Measurements from ENCODE around the gene SLF2. TPM values are rescaled to one million over a fixed set of nuclear protein-coding genes. Genes with fewer than 3 reads are reported as not detected.
"Not testable (repeated sequence)": the region's sequence is repeated elsewhere in the genome, so short reads cannot be mapped to it uniquely, and the experiment has no call there.

The SLF2 gene
- total RNA-seq, 2 donors from 2014 or later = 47.4 to 52.6 TPM

GRCh38 chr10:100885611-100886010 lies 27.2 kb upstream of the SLF2 start:
- not testable (repeated sequence) for DNase-seq, H3K27ac Mint-ChIP-seq

DNA sequence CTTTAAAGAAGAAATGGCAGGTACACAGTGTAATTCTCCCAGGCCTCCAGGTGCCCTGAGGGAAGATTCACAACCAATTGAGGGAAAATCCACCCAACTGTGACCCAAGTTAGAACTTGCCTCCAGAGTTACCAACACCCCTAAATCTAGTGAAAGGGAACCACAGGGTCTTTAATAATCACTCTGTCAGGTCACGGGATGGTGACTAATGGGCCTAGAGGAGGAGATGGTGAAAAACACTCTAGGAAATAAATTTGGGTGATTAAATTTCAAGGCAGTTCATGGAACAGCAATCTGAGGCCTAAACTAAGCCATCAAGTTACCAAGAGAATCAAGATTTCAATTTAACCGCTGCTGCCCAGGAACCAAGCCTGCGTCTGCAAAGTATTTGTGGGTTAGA lies 26.7 kb upstream of the SLF2 start:
- no peak overlapping the region for H3K27ac Mint-ChIP-seq
- H3K36me3 Mint-ChIP-seq (ENCODE audit: insufficient read depth in 2 of 2) = no peaks in the 10 kb centered on the region
- H3K9me3 Mint-ChIP-seq = no peaks in the 10 kb centered on the region
- DNase-seq (no peak), ATAC-seq (replicated peaks in 1 of 2) (no peak)
- no peaks in the 10 kb centered on the region for H3K4me1 Mint-ChIP-seq (ENCODE audit: low read depth)
- H3K4me3 Mint-ChIP-seq = no peak overlapping the region
- H3K27me3 Mint-ChIP-seq (ENCODE audit: low read depth) = peaks cover 24% of the 10 kb centered on the region

More at GRCh38 chr10:100885611-100886010, 27.2 kb upstream of the SLF2 start:
- not testable (repeated sequence) for H3K36me3 Mint-ChIP-seq (ENCODE audit: insufficient read depth in 2 of 2); H3K4me1 Mint-ChIP-seq (ENCODE audit: low read depth); ATAC-seq (replicated peaks in 1 of 2); H3K4me3 Mint-ChIP-seq; H3K9me3 Mint-ChIP-seq
- peaks cover 21% of the 10 kb centered on the region for H3K27me3 Mint-ChIP-seq (ENCODE audit: low read depth)

DNA sequence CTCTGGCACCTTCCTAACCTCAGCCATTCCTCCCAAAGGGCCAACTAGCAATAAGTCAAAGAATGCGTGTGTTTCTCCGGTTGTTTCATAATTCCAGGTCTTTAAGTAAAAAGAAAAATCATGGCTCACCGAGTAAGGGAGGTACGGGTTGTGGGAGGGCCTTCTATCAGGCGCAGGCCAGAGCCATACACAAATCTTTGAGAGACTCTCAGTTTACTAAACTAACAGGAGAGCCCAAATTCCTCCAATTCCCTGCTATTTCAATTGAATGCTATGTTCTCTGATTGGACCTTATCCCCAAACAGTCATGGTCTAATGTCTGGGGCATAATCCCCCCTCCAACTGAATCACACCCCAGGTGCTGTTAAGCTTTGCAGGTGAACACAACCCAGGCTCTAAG lies 26.2 kb upstream of the SLF2 start:
- DNase-seq = no peak
- no peaks in the 10 kb centered on the region for H3K36me3 Mint-ChIP-seq (ENCODE audit: insufficient read depth in 2 of 2)
- no peaks in the 10 kb centered on the region for H3K4me1 Mint-ChIP-seq (ENCODE audit: low read depth)
- H3K27ac Mint-ChIP-seq = no peak overlapping the region
- ATAC-seq (replicated peaks in 1 of 2) = no peak
- peaks cover 27% of the 10 kb centered on the region for H3K27me3 Mint-ChIP-seq (ENCODE audit: low read depth)
- H3K4me3 Mint-ChIP-seq = no peak overlapping the region
- H3K9me3 Mint-ChIP-seq = no peaks in the 10 kb centered on the region

DNA sequence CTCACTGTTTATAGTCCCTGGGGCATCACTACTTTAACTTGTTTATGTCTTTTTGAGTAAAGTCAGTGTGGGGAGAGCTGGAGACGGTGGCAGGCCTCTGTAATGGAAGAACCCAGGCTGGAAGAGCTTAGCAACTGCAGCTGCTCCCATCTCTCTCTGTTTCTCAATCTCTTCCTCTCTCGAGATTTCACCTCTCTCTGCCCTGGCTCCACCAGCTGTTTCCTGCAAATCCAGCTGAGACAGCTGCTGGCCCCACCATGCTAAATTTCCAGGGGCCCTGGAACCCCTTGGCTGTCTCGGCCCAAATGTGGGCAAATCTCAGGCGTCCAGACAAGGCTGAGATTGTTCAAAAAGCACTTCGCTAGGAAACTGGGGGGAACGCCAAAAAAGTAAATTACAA lies 25.8 kb upstream of the SLF2 start:
- H3K4me3 Mint-ChIP-seq = no peak overlapping the region
- H3K27ac Mint-ChIP-seq = no peak overlapping the region
- DNase-seq = no peak
- peaks cover 30% of the 10 kb centered on the region for H3K27me3 Mint-ChIP-seq (ENCODE audit: low read depth)
- H3K36me3 Mint-ChIP-seq (ENCODE audit: insufficient read depth in 2 of 2) = no peaks in the 10 kb centered on the region
- ATAC-seq (replicated peaks in 1 of 2) = no peak
- H3K4me1 Mint-ChIP-seq (ENCODE audit: low read depth) = no peaks in the 10 kb centered on the region
- H3K9me3 Mint-ChIP-seq = no peaks in the 10 kb centered on the region

DNA sequence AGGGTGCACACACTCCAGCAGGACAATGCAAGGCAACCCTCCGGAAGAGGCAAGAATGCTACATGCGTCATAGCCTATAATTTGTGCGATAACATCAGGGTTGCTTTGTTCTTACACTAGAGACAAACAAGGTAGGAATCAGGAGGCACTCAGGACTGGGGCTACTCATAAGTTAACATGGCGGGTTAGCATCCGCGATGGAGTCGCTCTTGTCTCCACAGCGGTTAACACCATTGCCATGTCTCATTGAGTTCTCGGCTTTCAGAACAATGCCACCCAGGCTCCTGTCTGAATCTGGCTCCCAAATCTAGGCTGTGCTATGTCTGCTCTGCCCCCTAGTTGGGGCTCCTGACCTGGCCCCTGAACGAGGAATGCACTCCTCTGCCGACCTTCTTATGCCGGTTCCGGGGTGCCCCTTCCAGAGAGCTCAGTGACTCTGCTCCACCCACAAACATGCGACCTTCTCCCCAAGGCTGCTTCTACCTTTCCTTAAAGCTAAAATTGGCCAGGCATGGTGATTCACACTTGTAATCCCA lies 24.9 kb upstream of the SLF2 start:
- H3K27me3 Mint-ChIP-seq (ENCODE audit: low read depth) = peaks cover 30% of the 10 kb centered on the region
- no peak overlapping the region for H3K4me3 Mint-ChIP-seq
- H3K36me3 Mint-ChIP-seq (ENCODE audit: insufficient read depth in 2 of 2) = no peaks in the 10 kb centered on the region
- DNase-seq (no peak), ATAC-seq (replicated peaks in 1 of 2) (no peak)
- H3K27ac Mint-ChIP-seq = no peak overlapping the region
- no peaks in the 10 kb centered on the region for H3K4me1 Mint-ChIP-seq (ENCODE audit: low read depth)
- H3K9me3 Mint-ChIP-seq = no peaks in the 10 kb centered on the region

DNA sequence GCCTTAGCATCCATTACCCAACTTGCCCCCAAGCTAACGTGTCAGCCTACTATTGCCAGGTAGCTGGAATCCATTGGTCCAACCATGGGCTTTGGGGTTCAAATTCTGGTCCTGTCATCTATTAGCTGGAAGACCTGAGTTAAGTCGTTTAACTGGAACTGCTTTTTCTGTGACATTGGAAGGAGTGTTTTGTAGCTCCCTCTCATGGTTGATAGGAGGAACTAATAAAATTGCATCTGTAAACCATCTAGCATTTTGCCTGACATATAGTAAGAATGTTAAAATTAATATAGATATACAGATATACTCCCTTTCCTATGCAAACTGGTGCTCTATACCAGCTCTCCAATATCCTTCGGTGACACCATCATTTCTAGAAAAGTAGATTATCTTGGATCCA lies 23.8 kb upstream of the SLF2 start:
- peaks cover 30% of the 10 kb centered on the region for H3K27me3 Mint-ChIP-seq (ENCODE audit: low read depth)
- ATAC-seq (replicated peaks in 1 of 2) = no peak
- no peak overlapping the region for H3K4me3 Mint-ChIP-seq
- DNase-seq = no peak
- no peak overlapping the region for H3K27ac Mint-ChIP-seq
- no peaks in the 10 kb centered on the region for H3K9me3 Mint-ChIP-seq
- H3K4me1 Mint-ChIP-seq (ENCODE audit: low read depth) = no peaks in the 10 kb centered on the region
- no peaks in the 10 kb centered on the region for H3K36me3 Mint-ChIP-seq (ENCODE audit: insufficient read depth in 2 of 2)

DNA sequence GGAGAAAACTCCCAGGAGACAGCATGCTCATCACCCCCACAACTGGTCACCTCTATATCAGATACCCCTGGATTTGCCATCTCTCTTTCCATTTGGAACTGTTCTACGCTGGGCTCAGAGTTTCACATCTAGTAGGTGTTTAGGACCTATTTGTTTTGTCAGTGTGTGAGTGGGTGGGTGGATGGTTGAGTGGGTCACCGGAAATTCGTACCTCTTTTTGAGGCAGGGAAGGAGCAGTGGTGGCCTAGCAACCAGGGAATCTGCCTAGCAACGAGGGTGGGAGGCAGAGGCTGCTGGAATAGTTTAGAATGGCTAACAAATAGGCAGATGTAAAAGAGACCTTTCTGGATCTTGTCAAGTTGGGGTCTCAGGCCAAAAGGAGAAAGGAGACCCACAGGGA lies 23.2 kb upstream of the SLF2 start:
- DNase-seq (no peak), ATAC-seq (replicated peaks in 1 of 2) (no peak)
- no peaks in the 10 kb centered on the region for H3K4me1 Mint-ChIP-seq (ENCODE audit: low read depth)
- H3K4me3 Mint-ChIP-seq = no peak overlapping the region
- H3K9me3 Mint-ChIP-seq = no peaks in the 10 kb centered on the region
- H3K27ac Mint-ChIP-seq = no peak overlapping the region
- H3K27me3 Mint-ChIP-seq (ENCODE audit: low read depth) = peaks cover 30% of the 10 kb centered on the region
- no peaks in the 10 kb centered on the region for H3K36me3 Mint-ChIP-seq (ENCODE audit: insufficient read depth in 2 of 2)

DNA sequence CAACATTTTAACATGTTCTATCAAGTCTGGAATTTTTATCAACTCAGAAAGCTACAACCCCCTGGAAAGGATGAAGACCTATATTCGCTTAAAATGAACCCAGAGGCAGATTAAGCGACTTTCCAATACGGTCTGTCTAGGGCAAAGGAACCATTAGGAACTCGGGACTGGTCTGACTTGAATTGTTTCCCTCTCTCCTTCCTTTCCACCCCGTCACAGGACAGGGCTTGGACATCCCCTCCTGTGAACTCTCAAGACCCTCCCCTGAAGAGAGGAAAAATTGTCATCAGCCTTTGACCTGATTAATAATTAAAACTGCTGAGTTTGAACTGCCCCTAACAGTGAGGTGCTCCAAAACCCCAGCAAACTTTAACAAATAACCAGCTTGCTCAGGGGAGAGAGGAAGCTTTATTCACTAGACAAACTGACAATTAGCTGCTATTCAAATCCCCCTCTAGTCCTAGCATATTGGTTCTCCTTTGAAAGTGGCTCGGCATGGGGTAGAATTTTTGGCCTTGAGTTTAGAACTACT lies 22.6 kb upstream of the SLF2 start:
- no peak overlapping the region for H3K4me3 Mint-ChIP-seq
- H3K4me1 Mint-ChIP-seq (ENCODE audit: low read depth) = no peaks in the 10 kb centered on the region
- H3K27me3 Mint-ChIP-seq (ENCODE audit: low read depth) = peaks cover 30% of the 10 kb centered on the region
- H3K9me3 Mint-ChIP-seq = no peaks in the 10 kb centered on the region
- no peaks in the 10 kb centered on the region for H3K36me3 Mint-ChIP-seq (ENCODE audit: insufficient read depth in 2 of 2)
- ATAC-seq (replicated peaks in 1 of 2) (no peak), DNase-seq (no peak)
- H3K27ac Mint-ChIP-seq = no peak overlapping the region

GRCh38 chr10:100890673-100891317 lies 22.0 kb upstream of the SLF2 start:
- Mint-ChIP-seq H3K9me3 (no peaks in the 10 kb centered on the region), H3K4me1 (ENCODE audit: low read depth) (no peaks in the 10 kb centered on the region), H3K4me3 (no peak overlapping the region), H3K36me3 (ENCODE audit: insufficient read depth in 2 of 2) (no peaks in the 10 kb centered on the region), H3K27me3 (ENCODE audit: low read depth) (peaks cover 32% of the 10 kb centered on the region), H3K27ac (no peak overlapping the region)
- DNase-seq (no peak), ATAC-seq (replicated peaks in 1 of 2) (no peak)

DNA sequence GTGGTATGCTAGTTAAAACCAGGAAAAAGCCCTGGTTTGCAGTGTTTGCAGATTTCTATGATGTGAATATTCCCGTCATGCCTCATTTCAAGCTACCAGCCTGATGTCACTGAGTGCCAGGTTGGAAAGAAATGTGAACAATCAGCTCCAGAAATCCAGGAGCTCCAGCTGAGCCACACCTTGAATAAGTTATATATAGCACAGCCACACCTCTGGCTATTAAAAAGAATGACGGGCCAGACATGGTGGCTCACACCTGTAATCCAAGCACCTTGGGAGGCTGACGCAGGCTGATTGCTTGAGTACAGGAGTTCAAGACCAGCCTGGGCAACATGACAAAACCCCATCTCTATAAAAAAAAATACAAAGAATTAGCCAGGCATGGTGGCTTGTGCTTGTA lies 18.7 kb upstream of the SLF2 start:
- H3K4me3 Mint-ChIP-seq = no peak overlapping the region
- ATAC-seq (replicated peaks in 1 of 2) (no peak), DNase-seq (no peak)
- H3K27ac Mint-ChIP-seq = no peak overlapping the region
- no peaks in the 10 kb centered on the region for H3K9me3 Mint-ChIP-seq
- H3K36me3 Mint-ChIP-seq (ENCODE audit: insufficient read depth in 2 of 2) = no peaks in the 10 kb centered on the region
- H3K27me3 Mint-ChIP-seq (ENCODE audit: low read depth) = peaks cover 38% of the 10 kb centered on the region
- no peaks in the 10 kb centered on the region for H3K4me1 Mint-ChIP-seq (ENCODE audit: low read depth)

- no peaks in the 10 kb centered on the region for H3K4me1 Mint-ChIP-seq (ENCODE audit: low read depth)
- H3K4me3 Mint-ChIP-seq = no peak overlapping the region
- DNase-seq (no peak), ATAC-seq (replicated peaks in 1 of 2) (no peak)
- peaks cover 32% of the 10 kb centered on the region for H3K27me3 Mint-ChIP-seq (ENCODE audit: low read depth)
- H3K9me3 Mint-ChIP-seq = no peaks in the 10 kb centered on the region
- H3K36me3 Mint-ChIP-seq (ENCODE audit: insufficient read depth in 2 of 2) = no peaks in the 10 kb centered on the region
- H3K27ac Mint-ChIP-seq = no peak overlapping the region
Observed at GRCh38 chr10:100894589-100895294, 18.0 kb upstream of the SLF2 start.

DNA sequence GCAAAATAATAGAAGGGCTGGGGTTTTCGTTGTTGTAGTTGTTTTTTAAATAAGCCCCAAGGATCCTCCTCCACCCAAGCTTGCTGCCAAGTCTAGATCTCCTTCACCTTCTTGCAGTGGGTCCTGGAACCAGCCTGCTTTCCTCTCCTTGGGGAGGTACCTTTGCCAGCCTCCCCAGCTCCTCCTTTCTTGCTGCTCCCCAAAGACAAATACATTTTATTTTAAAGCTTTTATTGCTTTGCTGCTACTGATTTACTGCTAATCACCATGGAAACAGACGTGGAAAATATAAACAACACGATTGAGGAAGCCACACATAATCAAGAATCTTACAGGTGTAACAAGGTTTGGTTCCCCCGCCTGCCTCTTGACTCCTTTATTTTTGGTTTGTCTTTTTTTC lies 17.4 kb upstream of the SLF2 start:
- Mint-ChIP-seq H3K36me3 (ENCODE audit: insufficient read depth in 2 of 2) (no peaks in the 10 kb centered on the region), H3K9me3 (no peaks in the 10 kb centered on the region), H3K27me3 (ENCODE audit: low read depth) (peaks cover 26% of the 10 kb centered on the region), H3K27ac (no peak overlapping the region), H3K4me1 (ENCODE audit: low read depth) (no peaks in the 10 kb centered on the region), H3K4me3 (no peak overlapping the region)
- no peak for DNase-seq
- ATAC-seq (replicated peaks in 1 of 2) = no peak

DNA sequence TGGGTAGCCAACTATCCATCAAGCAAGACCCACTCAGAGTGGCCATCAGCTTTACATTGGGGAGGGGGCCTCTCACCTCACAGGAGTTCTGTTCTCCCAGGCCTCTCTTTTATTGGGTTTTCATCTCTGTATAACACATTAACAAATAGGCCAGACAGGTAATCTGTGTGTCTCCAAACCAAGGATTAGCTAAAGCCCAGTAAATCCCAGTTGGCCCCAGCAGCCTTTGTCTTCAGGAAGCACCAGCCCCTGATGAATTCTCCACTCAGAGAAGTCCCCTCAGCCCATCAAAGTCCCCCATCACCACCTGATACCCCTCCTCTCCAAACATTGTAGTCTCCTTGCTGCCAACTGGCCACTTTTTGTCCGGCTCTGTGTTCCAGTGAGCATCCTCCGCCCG lies 16.9 kb upstream of the SLF2 start:
- Mint-ChIP-seq H3K9me3 (no peaks in the 10 kb centered on the region), H3K36me3 (ENCODE audit: insufficient read depth in 2 of 2) (no peaks in the 10 kb centered on the region), H3K4me3 (no peak overlapping the region), H3K4me1 (ENCODE audit: low read depth) (no peaks in the 10 kb centered on the region), H3K27ac (no peak overlapping the region), H3K27me3 (ENCODE audit: low read depth) (peaks cover 20% of the 10 kb centered on the region)
- DNase-seq (no peak), ATAC-seq (replicated peaks in 1 of 2) (no peak)

Measured in activated T-cell treated with anti-CD3 and anti-CD28 coated beads, Interleukin-2, amount 50 U/mL, for 72 hours (primary cell).